ENCODE data around the gene GP5. TPM values are rescaled to one million over a fixed set of nuclear protein-coding genes. Genes with fewer than 3 reads are reported as not detected.

The GP5 gene
- total and polyA plus RNA-seq, 2 of the 13 experiments (the other 11 are each of a cell fraction or from before 2014, with no cell fraction given): not detected

DNA sequence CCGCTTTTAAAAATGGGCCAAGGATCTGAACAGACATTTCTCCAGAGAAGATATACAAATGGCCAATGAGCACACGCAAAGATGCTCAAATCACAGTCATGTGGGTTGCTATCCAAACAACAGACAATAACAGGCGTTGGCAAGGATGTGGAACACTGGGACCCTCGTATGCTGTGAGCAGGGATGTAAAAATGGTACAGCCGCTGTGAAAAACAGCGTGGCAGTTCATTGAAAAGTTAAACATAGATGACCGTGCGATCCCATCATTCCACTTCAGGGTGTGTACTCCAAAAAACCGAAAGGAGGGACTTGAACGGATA is 22.9 kb downstream of the GP5 start:
- no peaks in the 10 kb centered on the region for H3K36me3 ChIP-seq (replicated peaks in 1 of 2; ENCODE audit: control insufficient read depth in 1 of 2, insufficient read depth in 2 of 2, low read length in 2 of 2)
- H3K4me2 ChIP-seq (ENCODE audit: low read depth, low read length): no peak overlapping the region
- peaks cover 4 to 58% of the 10 kb centered on the region in 2 experiments for H3K27me3 ChIP-seq (ENCODE audit: control insufficient read depth in 1 of 2, insufficient read depth in 2 of 2, low read length in 2 of 2)
- no peak overlapping the region for H2AFZ ChIP-seq (ENCODE audit: low read length)
- no peaks in the 10 kb centered on the region for H3K9me3 ChIP-seq (ENCODE audit: low read length)
- FAIRE-seq: no peak
- no peaks in the 10 kb centered on the region for H3K4me1 ChIP-seq (ENCODE audit: insufficient read depth, low read length)
- no peak overlapping the region for H3K4me3 ChIP-seq (replicated peaks in 1 of 3; ENCODE audit: insufficient read depth in 1 of 3, low read depth in 2 of 3, low read length in 3 of 3)
- WGBS (ENCODE audit: low lambda C conversion rate): 59% methylated on average over 10 of the region's 10 CpGs
- no peak overlapping the region for H3K9ac ChIP-seq (ENCODE audit: insufficient read depth, low read depth, low read length)
- no peak for DNase-seq (ENCODE audit: low spot score)
- in situ Hi-C loops (cut with HindIII; ENCODE audit: extremely low pct_ligation_motif_present, low pct_unique_long_range_greater_than_20kb) (no loop called here), intact Hi-C loops (cut with micrococcal nuclease; ENCODE audit: unreplicated experiment) (no loop called here)
- no peak for ATAC-seq
- no peaks in the 10 kb centered on the region for H4K20me1 ChIP-seq (ENCODE audit: insufficient read depth, low read length)
- POLR2A ChIA-PET: no interaction called here
- no peaks in the 10 kb centered on the region for H3K79me2 ChIP-seq (ENCODE audit: insufficient read depth, low read length)
- no peak overlapping the region for H3K27ac ChIP-seq (ENCODE audit: extremely low read length, insufficient read depth, low read length)
- CTCF ChIA-PET (ENCODE audit: low intra/inter-chr PET ratio, low total read pairs): no interaction called here
- no TSS peak for BruUV-seq (replicated peaks)
- TF ChIP-seq ZNF34 (CRISPR knock-in tag; IDR thresholded peaks at IDR 0.05; ENCODE audit: borderline replicate concordance): no peak
- no peak for TF ChIP-seq ZFP1 (CRISPR knock-in tag; IDR thresholded peaks at IDR 0.05)
- no peak for TF ChIP-seq SRF (IDR thresholded peaks at IDR 0.05; ENCODE audit: low read depth, low read length)
- TF ChIP-seq ZMYM4 (CRISPR knock-in tag; IDR thresholded peaks at IDR 0.05): no peak
- TF ChIP-seq CREM (IDR thresholded peaks at IDR 0.05): no peak
- TF ChIP-seq CREM (CRISPR knock-in tag; IDR thresholded peaks at IDR 0.05): no peak
- TF ChIP-seq ZNF460 (CRISPR knock-in tag; IDR thresholded peaks at IDR 0.05; ENCODE audit: borderline replicate concordance): no peak
- TF ChIP-seq ARNT (IDR thresholded peaks at IDR 0.05): no peak
- no peak for TF ChIP-seq ZNF263 (CRISPR knock-in tag; IDR thresholded peaks at IDR 0.05)
- no peak for TF ChIP-seq ZNF605 (CRISPR knock-in tag; IDR thresholded peaks at IDR 0.05)
- TF ChIP-seq, protein P1, sequence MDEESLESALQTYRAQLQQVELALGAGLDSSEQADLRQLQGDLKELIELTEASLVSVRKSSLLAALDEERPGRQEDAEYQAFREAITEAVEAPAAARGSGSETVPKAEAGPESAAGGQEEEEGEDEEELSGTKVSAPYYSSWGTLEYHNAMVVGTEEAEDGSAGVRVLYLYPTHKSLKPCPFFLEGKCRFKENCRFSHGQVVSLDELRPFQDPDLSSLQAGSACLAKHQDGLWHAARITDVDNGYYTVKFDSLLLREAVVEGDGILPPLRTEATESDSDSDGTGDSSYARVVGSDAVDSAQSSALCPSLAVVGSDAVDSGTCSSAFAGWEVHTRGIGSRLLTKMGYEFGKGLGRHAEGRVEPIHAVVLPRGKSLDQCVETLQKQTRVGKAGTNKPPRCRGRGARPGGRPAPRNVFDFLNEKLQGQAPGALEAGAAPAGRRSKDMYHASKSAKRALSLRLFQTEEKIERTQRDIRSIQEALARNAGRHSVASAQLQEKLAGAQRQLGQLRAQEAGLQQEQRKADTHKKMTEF (CRISPR knock-in tag; IDR thresholded peaks at IDR 0.05): no peak
- TF ChIP-seq, protein P2, sequence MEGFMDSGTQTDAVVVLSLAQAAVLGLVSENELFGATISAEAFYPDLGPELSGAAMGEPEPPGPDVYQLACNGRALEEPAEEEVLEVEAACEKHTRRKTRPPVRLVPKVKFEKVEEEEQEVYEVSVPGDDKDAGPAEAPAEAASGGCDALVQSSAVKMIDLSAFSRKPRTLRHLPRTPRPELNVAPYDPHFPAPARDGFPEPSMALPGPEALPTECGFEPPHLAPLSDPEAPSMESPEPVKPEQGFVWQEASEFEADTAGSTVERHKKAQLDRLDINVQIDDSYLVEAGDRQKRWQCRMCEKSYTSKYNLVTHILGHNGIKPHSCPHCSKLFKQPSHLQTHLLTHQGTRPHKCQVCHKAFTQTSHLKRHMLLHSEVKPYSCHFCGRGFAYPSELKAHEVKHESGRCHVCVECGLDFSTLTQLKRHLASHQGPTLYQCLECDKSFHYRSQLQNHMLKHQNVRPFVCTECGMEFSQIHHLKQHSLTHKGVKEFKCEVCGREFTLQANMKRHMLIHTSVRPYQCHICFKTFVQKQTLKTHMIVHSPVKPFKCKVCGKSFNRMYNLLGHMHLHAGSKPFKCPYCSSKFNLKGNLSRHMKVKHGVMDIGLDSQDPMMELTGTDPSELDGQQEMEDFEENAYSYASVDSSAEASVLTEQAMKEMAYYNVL (CRISPR knock-in tag; IDR thresholded peaks at IDR 0.05; ENCODE audit: borderline replicate concordance): no peak
- TF ChIP-seq MED1 (CRISPR knock-in tag; IDR thresholded peaks at IDR 0.05): no peak
- TF ChIP-seq, protein P3, sequence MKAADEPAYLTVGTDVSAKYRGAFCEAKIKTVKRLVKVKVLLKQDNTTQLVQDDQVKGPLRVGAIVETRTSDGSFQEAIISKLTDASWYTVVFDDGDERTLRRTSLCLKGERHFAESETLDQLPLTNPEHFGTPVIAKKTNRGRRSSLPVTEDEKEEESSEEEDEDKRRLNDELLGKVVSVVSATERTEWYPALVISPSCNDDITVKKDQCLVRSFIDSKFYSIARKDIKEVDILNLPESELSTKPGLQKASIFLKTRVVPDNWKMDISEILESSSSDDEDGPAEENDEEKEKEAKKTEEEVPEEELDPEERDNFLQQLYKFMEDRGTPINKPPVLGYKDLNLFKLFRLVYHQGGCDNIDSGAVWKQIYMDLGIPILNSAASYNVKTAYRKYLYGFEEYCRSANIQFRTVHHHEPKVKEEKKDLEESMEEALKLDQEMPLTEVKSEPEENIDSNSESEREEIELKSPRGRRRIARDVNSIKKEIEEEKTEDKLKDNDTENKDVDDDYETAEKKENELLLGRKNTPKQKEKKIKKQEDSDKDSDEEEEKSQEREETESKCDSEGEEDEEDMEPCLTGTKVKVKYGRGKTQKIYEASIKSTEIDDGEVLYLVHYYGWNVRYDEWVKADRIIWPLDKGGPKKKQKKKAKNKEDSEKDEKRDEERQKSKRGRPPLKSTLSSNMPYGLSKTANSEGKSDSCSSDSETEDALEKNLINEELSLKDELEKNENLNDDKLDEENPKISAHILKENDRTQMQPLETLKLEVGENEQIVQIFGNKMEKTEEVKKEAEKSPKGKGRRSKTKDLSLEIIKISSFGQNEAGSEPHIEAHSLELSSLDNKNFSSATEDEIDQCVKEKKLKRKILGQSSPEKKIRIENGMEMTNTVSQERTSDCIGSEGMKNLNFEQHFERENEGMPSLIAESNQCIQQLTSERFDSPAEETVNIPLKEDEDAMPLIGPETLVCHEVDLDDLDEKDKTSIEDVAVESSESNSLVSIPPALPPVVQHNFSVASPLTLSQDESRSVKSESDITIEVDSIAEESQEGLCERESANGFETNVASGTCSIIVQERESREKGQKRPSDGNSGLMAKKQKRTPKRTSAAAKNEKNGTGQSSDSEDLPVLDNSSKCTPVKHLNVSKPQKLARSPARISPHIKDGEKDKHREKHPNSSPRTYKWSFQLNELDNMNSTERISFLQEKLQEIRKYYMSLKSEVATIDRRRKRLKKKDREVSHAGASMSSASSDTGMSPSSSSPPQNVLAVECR (CRISPR knock-in tag; IDR thresholded peaks at IDR 0.05; ENCODE audit: borderline replicate concordance): no peak
- TF ChIP-seq, protein P4, sequence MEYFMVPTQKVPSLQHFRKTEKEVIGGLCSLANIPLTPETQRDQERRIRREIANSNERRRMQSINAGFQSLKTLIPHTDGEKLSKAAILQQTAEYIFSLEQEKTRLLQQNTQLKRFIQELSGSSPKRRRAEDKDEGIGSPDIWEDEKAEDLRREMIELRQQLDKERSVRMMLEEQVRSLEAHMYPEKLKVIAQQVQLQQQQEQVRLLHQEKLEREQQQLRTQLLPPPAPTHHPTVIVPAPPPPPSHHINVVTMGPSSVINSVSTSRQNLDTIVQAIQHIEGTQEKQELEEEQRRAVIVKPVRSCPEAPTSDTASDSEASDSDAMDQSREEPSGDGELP (IDR thresholded peaks at IDR 0.05; ENCODE audit: borderline replicate concordance, low read depth): no peak
- no peak for TF ChIP-seq ZSCAN31 (CRISPR knock-in tag; IDR thresholded peaks at IDR 0.05; ENCODE audit: low read depth)
- TF ChIP-seq AGO2 (optimal IDR thresholded peaks at IDR 0.05; ENCODE audit: low read depth, low read length): no peak
- TF ChIP-seq FLYWCH1 (CRISPR knock-in tag; IDR thresholded peaks at IDR 0.05): no peak
- TF ChIP-seq RARA (CRISPR knock-in tag; IDR thresholded peaks at IDR 0.05): no peak
- TF ChIP-seq RAD21 (CRISPR knock-in tag; IDR thresholded peaks at IDR 0.05): no peak
